ENCODE data around the gene LIMK2.

The LIMK2 gene

DNA sequence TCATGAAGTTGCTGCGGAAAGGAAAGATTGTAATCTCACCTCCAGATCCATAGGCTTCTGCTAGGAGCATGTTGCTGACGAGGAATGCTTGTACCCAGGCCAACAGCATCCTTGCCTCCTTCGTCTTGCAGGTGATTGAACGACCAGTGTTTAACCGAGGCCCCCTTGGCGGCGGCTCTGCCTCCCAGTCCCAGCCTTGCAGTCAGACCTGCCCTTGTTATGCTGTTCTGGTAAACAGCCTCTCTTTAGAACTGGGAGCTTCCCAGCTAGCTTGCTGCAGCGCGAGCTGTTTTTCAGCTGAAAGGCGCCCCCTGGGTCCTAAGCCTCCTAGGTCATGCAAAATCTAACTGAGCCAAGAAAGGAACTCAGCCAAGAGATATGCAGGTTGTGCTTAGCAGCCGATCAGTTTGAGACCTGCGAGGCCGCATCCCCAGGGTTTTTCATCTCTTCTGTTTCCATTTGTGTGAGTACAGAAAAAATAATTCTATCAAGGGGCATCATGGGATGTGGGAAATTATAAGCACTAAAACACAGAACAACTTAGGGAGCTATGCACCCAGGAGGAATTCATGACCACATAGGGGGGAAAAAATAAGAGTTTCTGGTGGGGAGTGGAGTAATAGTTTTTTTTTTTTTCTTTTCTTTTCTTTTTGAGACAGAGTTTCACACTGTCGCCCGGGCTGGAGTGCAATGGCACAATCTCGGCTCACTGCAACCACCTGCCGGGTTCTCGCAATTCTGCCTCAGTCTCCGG, 80.3 kb downstream of the LIMK2 start, which contains the start of gene PIK3IP1:
Gene PIK3IP1, minus strand, starts transcription at position 253 of the 754 bp plus-strand sequence. Its CDS starts 144 bp downstream, at position 109.
- H3K27ac Mint-ChIP-seq: peak within 1 kb of the TSS; percentile 94
- TF ChIP-seq, protein P1, sequence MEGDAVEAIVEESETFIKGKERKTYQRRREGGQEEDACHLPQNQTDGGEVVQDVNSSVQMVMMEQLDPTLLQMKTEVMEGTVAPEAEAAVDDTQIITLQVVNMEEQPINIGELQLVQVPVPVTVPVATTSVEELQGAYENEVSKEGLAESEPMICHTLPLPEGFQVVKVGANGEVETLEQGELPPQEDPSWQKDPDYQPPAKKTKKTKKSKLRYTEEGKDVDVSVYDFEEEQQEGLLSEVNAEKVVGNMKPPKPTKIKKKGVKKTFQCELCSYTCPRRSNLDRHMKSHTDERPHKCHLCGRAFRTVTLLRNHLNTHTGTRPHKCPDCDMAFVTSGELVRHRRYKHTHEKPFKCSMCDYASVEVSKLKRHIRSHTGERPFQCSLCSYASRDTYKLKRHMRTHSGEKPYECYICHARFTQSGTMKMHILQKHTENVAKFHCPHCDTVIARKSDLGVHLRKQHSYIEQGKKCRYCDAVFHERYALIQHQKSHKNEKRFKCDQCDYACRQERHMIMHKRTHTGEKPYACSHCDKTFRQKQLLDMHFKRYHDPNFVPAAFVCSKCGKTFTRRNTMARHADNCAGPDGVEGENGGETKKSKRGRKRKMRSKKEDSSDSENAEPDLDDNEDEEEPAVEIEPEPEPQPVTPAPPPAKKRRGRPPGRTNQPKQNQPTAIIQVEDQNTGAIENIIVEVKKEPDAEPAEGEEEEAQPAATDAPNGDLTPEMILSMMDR (IDR thresholded peaks at IDR 0.05): peak; percentile 39
- H3K36me3 Mint-ChIP-seq (ENCODE audit: low read depth): peaks cover 10% of the 10 kb centered on the region
- H3K4me3 Mint-ChIP-seq: peak within 1 kb of the TSS; percentile 89
- peaks cover 60% of the 10 kb centered on the region for H3K4me1 Mint-ChIP-seq
- peaks cover 24% of the 10 kb centered on the region for H3K27me3 Mint-ChIP-seq (ENCODE audit: low read depth, poor library complexity)
- peaks cover 4% of the 10 kb centered on the region for H3K9me3 Mint-ChIP-seq
- peak; percentile 80 for DNase-seq

DNA sequence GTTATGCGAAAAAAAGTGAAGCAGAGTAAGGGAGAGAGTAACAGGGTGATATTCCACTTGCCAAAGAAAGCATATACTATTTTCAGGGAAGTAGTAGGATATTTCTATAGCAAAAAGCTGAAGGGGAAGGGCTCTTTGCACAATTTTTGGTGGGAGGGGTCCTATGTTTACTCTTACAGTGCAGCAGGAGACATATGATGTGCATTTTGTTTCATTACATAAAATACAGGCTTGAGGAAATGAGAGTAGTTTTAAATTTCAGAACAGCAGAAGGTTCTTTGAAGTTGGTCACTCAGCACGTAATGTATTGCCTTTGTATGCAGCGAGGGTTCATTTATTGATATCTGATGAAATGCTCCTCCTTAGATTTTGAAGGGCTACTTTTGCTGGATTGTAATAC, 83.3 kb downstream of the LIMK2 start:
- peaks cover 17% of the 10 kb centered on the region for H3K27me3 Mint-ChIP-seq (ENCODE audit: low read depth, poor library complexity)
- no peak for DNase-seq
- H3K9me3 Mint-ChIP-seq: peaks cover 4% of the 10 kb centered on the region
- H3K4me3 Mint-ChIP-seq: no peak overlapping the region
- TF ChIP-seq, protein P1 (IDR thresholded peaks at IDR 0.05): no peak
- H3K27ac Mint-ChIP-seq: no peak overlapping the region
- H3K36me3 Mint-ChIP-seq (ENCODE audit: low read depth): peaks cover 2% of the 10 kb centered on the region
- H3K4me1 Mint-ChIP-seq: peaks cover 54% of the 10 kb centered on the region

DNA sequence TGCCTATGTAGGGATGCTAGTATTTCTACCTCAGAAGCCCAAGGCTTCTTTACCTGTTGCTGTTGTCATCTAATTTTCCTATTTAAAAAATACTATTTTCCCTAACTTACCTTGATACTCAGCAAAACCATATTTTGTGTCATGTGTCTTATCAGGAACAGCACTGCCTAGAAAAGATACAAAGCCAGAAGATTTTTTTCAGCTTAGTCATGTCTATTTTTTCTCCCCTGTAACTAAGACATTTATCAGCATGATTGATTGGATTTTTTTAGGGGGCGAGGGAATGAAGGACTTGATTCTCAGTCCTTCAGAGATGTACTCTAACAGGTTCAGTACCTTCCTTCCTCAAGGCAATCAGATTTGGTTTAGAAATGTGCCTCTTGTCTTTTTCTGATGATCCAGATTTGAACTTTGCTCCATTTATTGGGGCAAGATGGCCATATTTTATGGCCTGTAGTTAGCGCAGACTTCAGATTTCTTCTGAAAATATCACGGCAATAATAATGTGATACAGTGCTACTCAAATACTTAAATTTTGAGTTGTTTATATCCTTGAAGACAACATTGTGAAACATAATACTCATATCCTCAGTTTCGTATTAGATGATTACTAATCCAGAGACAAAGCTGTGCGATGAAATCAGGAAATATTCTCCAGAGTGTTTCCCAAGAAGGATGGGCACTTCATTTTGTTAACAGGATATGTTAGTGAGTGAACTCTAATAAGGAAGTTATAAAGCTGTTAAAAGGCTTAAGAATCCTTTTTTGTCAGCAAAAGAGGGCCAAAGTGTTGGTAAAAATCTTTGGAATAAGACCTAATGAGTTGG, 83.9 kb downstream of the LIMK2 start:
- peaks cover 21% of the 10 kb centered on the region for H3K27me3 Mint-ChIP-seq (ENCODE audit: low read depth, poor library complexity)
- peaks cover 4% of the 10 kb centered on the region for H3K9me3 Mint-ChIP-seq
- no peaks in the 10 kb centered on the region for H3K36me3 Mint-ChIP-seq (ENCODE audit: low read depth)
- TF ChIP-seq, protein P1 (IDR thresholded peaks at IDR 0.05): no peak
- no peak overlapping the region for H3K27ac Mint-ChIP-seq
- H3K4me3 Mint-ChIP-seq: no peak overlapping the region
- DNase-seq: no peak
- peaks cover 52% of the 10 kb centered on the region for H3K4me1 Mint-ChIP-seq

DNA sequence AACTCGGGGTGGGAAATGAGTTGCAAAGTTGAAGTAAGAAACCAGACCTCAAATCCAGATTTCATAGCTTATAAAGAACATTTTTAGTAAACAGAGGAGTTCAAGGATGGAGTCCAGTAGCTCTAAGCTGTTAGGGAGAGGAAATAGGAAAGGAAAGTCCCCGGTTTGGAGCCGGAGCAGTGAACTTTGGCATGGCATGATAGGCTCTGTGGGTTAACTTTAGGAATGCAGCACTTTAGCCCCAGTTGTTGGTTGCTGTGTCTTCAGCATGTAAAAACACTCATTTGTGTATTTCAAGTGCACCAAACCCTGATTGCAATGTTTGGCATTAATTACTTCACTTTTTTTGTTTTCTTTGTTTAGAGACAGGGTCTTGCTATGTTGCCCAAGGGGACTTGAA, 88.8 kb downstream of the LIMK2 start:
- peaks cover 12% of the 10 kb centered on the region for H3K27me3 Mint-ChIP-seq (ENCODE audit: low read depth, poor library complexity)
- H3K36me3 Mint-ChIP-seq (ENCODE audit: low read depth): no peaks in the 10 kb centered on the region
- H3K9me3 Mint-ChIP-seq: no peaks in the 10 kb centered on the region
- no peak overlapping the region for H3K27ac Mint-ChIP-seq
- TF ChIP-seq, protein P1 (IDR thresholded peaks at IDR 0.05): no peak
- H3K4me3 Mint-ChIP-seq: no peak overlapping the region
- peaks cover 19% of the 10 kb centered on the region for H3K4me1 Mint-ChIP-seq
- DNase-seq: no peak

DNA sequence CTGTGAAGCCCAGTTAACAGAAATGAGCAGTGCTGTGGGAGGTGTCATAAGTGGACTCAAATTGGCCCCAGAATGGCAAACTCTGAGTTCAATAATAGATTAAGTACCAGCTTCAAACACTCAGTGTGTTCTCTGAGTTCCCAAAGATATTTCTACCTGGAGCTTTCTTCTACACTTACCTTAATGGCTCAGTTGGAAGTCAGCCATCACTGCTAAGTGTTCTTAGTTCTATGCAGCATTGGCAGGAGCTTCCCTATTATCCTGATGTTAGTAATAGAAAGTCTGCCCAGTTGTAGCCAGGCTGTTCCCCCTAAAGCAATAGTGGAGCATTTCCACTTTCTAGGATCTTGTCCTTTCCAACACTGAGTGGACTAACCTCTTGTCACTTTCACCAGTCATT, 89.9 kb downstream of the LIMK2 start:
- peaks cover 8% of the 10 kb centered on the region for H3K4me1 Mint-ChIP-seq
- no peak overlapping the region for H3K4me3 Mint-ChIP-seq
- no peak overlapping the region for H3K27ac Mint-ChIP-seq
- H3K36me3 Mint-ChIP-seq (ENCODE audit: low read depth): no peaks in the 10 kb centered on the region
- H3K9me3 Mint-ChIP-seq: no peaks in the 10 kb centered on the region
- TF ChIP-seq, protein P1 (IDR thresholded peaks at IDR 0.05): no peak
- DNase-seq: no peak
- peaks cover 12% of the 10 kb centered on the region for H3K27me3 Mint-ChIP-seq (ENCODE audit: low read depth, poor library complexity)
